ENCODE data around the gene CRABP1. TPM values are rescaled to one million over a fixed set of nuclear protein-coding genes. Genes with fewer than 3 reads are reported as not detected.

The CRABP1 gene
- total and polyA plus RNA-seq, 4 experiments from 2014 or later, result not detected

DNA sequence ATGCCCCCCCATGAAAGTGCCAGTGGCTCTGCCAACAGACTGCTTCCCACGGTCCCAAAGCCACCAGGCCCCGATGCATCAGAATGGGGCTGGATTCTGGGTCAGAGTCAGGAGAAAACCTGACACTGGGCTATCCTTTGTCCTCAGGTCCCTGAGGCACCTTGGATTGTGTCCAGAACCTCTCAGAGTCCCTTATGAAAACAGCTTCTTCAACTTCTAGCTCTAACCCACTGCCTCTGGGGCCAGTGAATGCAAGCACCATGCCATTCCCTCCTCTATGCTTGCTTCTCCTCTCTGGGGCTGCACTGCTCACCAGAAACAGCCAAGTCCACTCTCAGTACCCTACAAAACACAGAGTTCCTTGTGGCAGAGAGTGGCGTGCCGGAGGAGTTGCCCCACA lies 9.9 kb downstream of the CRABP1 start:
- CTCF ChIA-PET (ENCODE audit: partially characterized antibody), result no interaction called here
- Mint-ChIP-seq H3K27ac (peak overlapping the region in 2 of 7 donors; percentile 31 to 55), H3K36me3 (no peaks in the 10 kb centered on the region), H3K4me1 (no peaks in the 10 kb centered on the region), H3K9me3 (no peaks in the 10 kb centered on the region), H3K4me3 (no peak overlapping the region), H3K27me3 (peaks cover 14% of the 10 kb centered on the region in 2 donors)
- no peak for DNase-seq
- H3K4me3 ChIP-seq (ENCODE audit: low read length in 2 of 2), result no peak overlapping the region
- POLR2A ChIA-PET (ENCODE audit: partially characterized antibody), result no interaction called here
- intact Hi-C loops (cut with micrococcal nuclease), result no loop called here
- no peaks in the 10 kb centered on the region for H3K4me1 ChIP-seq (ENCODE audit: insufficient read depth, low read length)
- H3K27me3 ChIP-seq (ENCODE audit: insufficient read depth, low read length), result no peaks in the 10 kb centered on the region
- H3K9me3 ChIP-seq (ENCODE audit: control insufficient read depth in 1 of 2, low read length in 2 of 2), result no peaks in the 10 kb centered on the region
- no peaks in the 10 kb centered on the region for H3K36me3 ChIP-seq (ENCODE audit: insufficient read depth, low read length)
- no peak overlapping the region for H3K27ac ChIP-seq (ENCODE audit: low read depth, low read length)

DNA sequence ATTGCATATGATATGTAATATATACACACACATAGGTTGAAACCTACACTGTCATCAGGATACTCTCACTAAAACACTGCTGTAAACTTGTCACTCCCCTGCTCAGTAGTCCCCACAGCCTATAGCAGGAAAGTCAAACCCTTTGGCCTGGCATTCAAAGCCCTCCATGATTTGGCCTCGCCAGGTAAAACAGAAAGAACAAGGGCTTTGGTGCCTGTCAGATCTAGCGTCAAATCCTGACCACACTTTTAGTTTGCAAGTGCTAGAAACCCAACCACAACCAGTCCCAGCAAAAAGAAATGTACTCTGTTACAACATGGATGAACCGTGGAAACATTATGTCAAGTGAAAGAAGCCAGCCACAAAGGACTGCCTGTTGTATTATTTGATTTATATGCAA lies 11.4 kb downstream of the CRABP1 start:
- Mint-ChIP-seq H3K27ac (no peak overlapping the region), H3K4me3 (no peak overlapping the region), H3K9me3 (no peaks in the 10 kb centered on the region), H3K36me3 (no peaks in the 10 kb centered on the region), H3K27me3 (peaks cover 8 to 12% of the 10 kb centered on the region in 2 donors), H3K4me1 (no peaks in the 10 kb centered on the region)
- Histone ChIP-seq H3K27ac (ENCODE audit: low read depth, low read length) (no peak overlapping the region), H3K4me1 (ENCODE audit: insufficient read depth, low read length) (no peaks in the 10 kb centered on the region), H3K27me3 (ENCODE audit: insufficient read depth, low read length) (no peaks in the 10 kb centered on the region), H3K4me3 (ENCODE audit: low read length in 2 of 2) (no peak overlapping the region), H3K36me3 (ENCODE audit: insufficient read depth, low read length) (no peaks in the 10 kb centered on the region), H3K9me3 (ENCODE audit: control insufficient read depth in 1 of 2, low read length in 2 of 2) (no peaks in the 10 kb centered on the region)
- ChIA-PET CTCF (ENCODE audit: partially characterized antibody) (no interaction called here), POLR2A (ENCODE audit: partially characterized antibody) (no interaction called here)
- intact Hi-C loops (cut with micrococcal nuclease), result no loop called here
- no peak for DNase-seq

DNA sequence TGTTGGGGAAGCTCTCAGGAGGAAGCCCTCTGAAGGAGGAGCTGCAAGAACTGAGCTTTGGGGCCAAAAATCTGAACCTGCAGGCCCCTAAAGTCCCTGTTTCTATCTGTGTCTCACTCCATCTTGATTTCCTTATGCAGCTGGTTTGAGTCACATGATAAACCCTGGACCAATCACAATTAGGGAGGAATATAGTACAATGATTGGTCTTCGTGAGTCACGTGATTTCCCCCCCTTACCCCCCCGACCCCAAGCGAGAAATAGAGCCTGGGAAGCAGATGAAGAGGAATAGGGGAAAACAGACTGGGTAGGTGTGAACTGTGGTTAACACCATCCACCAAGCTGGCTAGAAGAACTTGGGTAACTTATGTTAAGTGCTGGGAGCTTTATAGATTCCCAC lies 12.9 kb downstream of the CRABP1 start:
- H3K27me3 ChIP-seq (ENCODE audit: insufficient read depth, low read length), result no peaks in the 10 kb centered on the region
- no peak overlapping the region for H3K27ac Mint-ChIP-seq
- H3K4me3 Mint-ChIP-seq, result no peak overlapping the region
- H3K36me3 ChIP-seq (ENCODE audit: insufficient read depth, low read length), result no peaks in the 10 kb centered on the region
- no peaks in the 10 kb centered on the region for H3K36me3 Mint-ChIP-seq
- CTCF ChIA-PET (ENCODE audit: partially characterized antibody), result interaction anchor here (0.6 kb wide), 1 partner anchor 1857 kb away, joined by 3 read pairs; no protein-coding TSS in a partner anchor
- no peak overlapping the region for H3K27ac ChIP-seq (ENCODE audit: low read depth, low read length)
- H3K9me3 ChIP-seq (ENCODE audit: control insufficient read depth in 1 of 2, low read length in 2 of 2), result no peaks in the 10 kb centered on the region
- no peaks in the 10 kb centered on the region for H3K9me3 Mint-ChIP-seq
- no peaks in the 10 kb centered on the region for H3K4me1 Mint-ChIP-seq
- H3K4me3 ChIP-seq (ENCODE audit: low read length in 2 of 2), result no peak overlapping the region
- POLR2A ChIA-PET (ENCODE audit: partially characterized antibody), result no interaction called here
- peaks cover 8 to 9% of the 10 kb centered on the region in 2 donors for H3K27me3 Mint-ChIP-seq
- intact Hi-C loops (cut with micrococcal nuclease), result no loop called here
- no peak for DNase-seq
- H3K4me1 ChIP-seq (ENCODE audit: insufficient read depth, low read length), result no peaks in the 10 kb centered on the region

GRCh38 chr15:78355177-78355576 lies 15.0 kb downstream of the CRABP1 start:
- DNase-seq, result no peak
- no peaks in the 10 kb centered on the region for H3K9me3 Mint-ChIP-seq
- peaks cover 5 to 8% of the 10 kb centered on the region in 2 donors for H3K27me3 Mint-ChIP-seq
- no peak overlapping the region for H3K4me3 ChIP-seq (ENCODE audit: low read length in 2 of 2)
- H3K36me3 ChIP-seq (ENCODE audit: insufficient read depth, low read length), result no peaks in the 10 kb centered on the region
- no peaks in the 10 kb centered on the region for H3K4me1 Mint-ChIP-seq
- no peak overlapping the region for H3K27ac Mint-ChIP-seq
- H3K4me3 Mint-ChIP-seq, result no peak overlapping the region
- H3K9me3 ChIP-seq (ENCODE audit: control insufficient read depth in 1 of 2, low read length in 2 of 2), result no peaks in the 10 kb centered on the region
- ChIA-PET CTCF (ENCODE audit: partially characterized antibody) (no interaction called here), POLR2A (ENCODE audit: partially characterized antibody) (no interaction called here)
- intact Hi-C loops (cut with micrococcal nuclease), result no loop called here
- H3K27ac ChIP-seq (ENCODE audit: low read depth, low read length), result no peak overlapping the region
- H3K4me1 ChIP-seq (ENCODE audit: insufficient read depth, low read length), result no peaks in the 10 kb centered on the region
- no peaks in the 10 kb centered on the region for H3K27me3 ChIP-seq (ENCODE audit: insufficient read depth, low read length)
- H3K36me3 Mint-ChIP-seq, result no peaks in the 10 kb centered on the region

DNA sequence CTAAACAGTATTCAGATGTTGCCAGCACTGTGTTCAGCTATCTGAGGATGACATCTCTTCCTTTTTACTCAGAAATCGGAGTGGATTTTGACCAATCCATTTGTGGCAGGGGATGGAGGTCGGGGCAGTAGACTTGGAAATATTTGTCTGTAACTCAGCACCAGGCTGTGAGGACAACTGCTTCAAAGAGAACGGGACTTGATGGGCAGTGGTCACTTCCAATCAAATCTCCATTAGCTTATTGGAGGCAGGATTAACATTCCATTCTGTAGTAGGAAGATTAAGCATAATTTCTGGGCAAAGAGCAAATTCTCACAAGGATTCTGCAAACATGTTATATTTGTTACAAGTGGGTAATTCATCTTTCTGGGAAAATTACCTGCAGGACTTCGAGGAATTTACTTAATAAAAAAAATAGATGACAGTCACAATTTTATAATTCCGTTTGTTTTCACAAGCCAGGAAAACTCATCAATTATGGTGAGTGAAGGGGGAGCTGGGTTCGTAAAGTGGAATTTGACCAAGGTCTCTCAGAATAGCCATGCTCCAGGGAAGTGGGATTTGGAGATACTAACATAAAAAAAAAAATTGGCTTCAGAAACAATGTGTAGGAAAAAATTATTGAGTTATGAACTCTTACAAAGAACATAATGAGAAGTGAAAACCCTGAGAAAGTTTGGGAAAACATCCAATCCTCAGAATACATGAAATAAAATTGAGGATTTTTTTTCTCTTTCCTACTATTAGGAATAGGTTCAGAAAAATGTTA lies 18.1 kb downstream of the CRABP1 start:
- Mint-ChIP-seq H3K9me3 (no peaks in the 10 kb centered on the region), H3K4me1 (no peaks in the 10 kb centered on the region), H3K36me3 (no peaks in the 10 kb centered on the region), H3K27ac (no peak overlapping the region), H3K4me3 (no peak overlapping the region), H3K27me3 (peaks cover 5 to 8% of the 10 kb centered on the region in 2 donors)
- Histone ChIP-seq H3K4me3 (ENCODE audit: low read length in 2 of 2) (no peak overlapping the region), H3K9me3 (ENCODE audit: control insufficient read depth in 1 of 2, low read length in 2 of 2) (no peaks in the 10 kb centered on the region), H3K27me3 (ENCODE audit: insufficient read depth, low read length) (no peaks in the 10 kb centered on the region), H3K36me3 (ENCODE audit: insufficient read depth, low read length) (no peaks in the 10 kb centered on the region), H3K27ac (ENCODE audit: low read depth, low read length) (no peak overlapping the region), H3K4me1 (ENCODE audit: insufficient read depth, low read length) (no peaks in the 10 kb centered on the region)
- no peak for DNase-seq
- CTCF ChIA-PET (ENCODE audit: partially characterized antibody), result no interaction called here
- POLR2A ChIA-PET (ENCODE audit: partially characterized antibody), result no interaction called here
- intact Hi-C loops (cut with micrococcal nuclease), result no loop called here

DNA sequence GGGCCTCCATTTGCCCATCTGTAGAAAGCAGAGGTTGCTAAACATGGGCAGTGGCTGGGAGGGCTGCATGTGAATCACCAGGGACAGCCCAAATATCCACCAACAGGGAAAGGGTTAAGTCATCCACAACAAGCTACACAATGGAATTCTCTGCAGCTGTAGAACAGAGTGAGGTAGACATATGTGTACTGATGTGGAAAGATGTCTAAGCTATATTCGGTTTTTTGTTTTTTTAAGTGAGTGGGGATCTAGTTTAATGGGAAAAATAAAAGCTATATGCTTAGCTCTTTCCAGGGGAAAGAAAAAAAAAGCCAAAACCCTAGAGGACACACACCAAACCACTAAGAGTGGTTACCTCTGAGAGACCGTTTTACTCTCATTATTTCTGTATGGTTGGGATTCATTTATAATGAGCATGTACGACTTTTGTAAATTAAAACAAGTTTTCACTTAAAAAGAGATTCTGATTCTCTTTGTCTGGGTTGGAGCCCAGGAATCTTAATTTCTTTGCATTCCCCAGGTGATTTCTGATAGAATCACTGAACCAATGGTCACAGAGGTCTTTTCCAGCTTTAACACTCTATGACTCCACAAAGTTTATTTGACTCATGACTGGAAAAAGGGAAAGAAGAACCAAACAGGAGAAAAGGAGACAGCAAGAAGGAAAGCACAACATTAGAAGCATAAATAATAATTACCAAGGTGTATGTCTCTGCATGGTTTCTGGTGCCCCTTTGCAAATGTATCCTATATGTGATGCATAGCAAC lies 19.1 kb downstream of the CRABP1 start:
- H3K36me3 Mint-ChIP-seq, result no peaks in the 10 kb centered on the region
- H3K9me3 Mint-ChIP-seq, result no peaks in the 10 kb centered on the region
- Histone ChIP-seq H3K36me3 (ENCODE audit: insufficient read depth, low read length) (no peaks in the 10 kb centered on the region), H3K4me3 (ENCODE audit: low read length in 2 of 2) (no peak overlapping the region), H3K9me3 (ENCODE audit: control insufficient read depth in 1 of 2, low read length in 2 of 2) (no peaks in the 10 kb centered on the region), H3K27ac (ENCODE audit: low read depth, low read length) (no peak overlapping the region), H3K4me1 (ENCODE audit: insufficient read depth, low read length) (no peaks in the 10 kb centered on the region), H3K27me3 (ENCODE audit: insufficient read depth, low read length) (no peaks in the 10 kb centered on the region)
- intact Hi-C loops (cut with micrococcal nuclease), result no loop called here
- H3K27me3 Mint-ChIP-seq, result peaks cover 5 to 8% of the 10 kb centered on the region in 2 donors
- H3K4me1 Mint-ChIP-seq, result no peaks in the 10 kb centered on the region
- ChIA-PET CTCF (ENCODE audit: partially characterized antibody) (no interaction called here), POLR2A (ENCODE audit: partially characterized antibody) (no interaction called here)
- no peak overlapping the region for H3K27ac Mint-ChIP-seq
- H3K4me3 Mint-ChIP-seq, result no peak overlapping the region
- DNase-seq, result no peak

DNA sequence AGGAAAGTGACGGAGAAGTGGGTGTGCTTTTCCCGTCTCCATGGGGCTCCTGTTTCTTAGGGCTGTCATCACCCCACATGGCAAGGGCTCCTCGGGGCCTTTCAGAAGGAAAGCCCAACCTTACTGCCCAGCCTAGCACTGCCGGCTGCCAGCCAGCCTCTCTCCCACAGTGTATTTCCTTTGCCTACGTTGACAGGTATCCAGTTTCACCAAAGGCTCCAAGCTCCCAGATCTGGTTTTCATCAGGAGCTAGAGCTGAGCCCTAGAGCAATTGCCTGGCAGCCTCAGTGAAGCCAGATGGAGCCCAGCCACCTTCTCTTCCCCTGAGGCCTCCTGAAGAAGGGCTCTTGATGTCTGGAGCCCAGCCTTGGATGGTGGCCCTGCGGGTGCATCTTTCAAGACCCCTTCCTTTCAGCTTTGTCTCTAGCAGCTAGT lies 20.2 kb downstream of the CRABP1 start:
- Histone ChIP-seq H3K27me3 (ENCODE audit: insufficient read depth, low read length) (no peaks in the 10 kb centered on the region), H3K36me3 (ENCODE audit: insufficient read depth, low read length) (no peaks in the 10 kb centered on the region), H3K9me3 (ENCODE audit: control insufficient read depth in 1 of 2, low read length in 2 of 2) (no peaks in the 10 kb centered on the region), H3K4me3 (ENCODE audit: low read length in 2 of 2) (no peak overlapping the region), H3K27ac (ENCODE audit: low read depth, low read length) (no peak overlapping the region), H3K4me1 (ENCODE audit: insufficient read depth, low read length) (no peaks in the 10 kb centered on the region)
- intact Hi-C loops (cut with micrococcal nuclease), result no loop called here
- H3K27me3 Mint-ChIP-seq, result peaks cover 1 to 3% of the 10 kb centered on the region in 2 donors
- CTCF ChIA-PET (ENCODE audit: partially characterized antibody), result no interaction called here
- H3K9me3 Mint-ChIP-seq, result no peaks in the 10 kb centered on the region
- no peak overlapping the region for H3K4me3 Mint-ChIP-seq
- DNase-seq, result no peak
- no peaks in the 10 kb centered on the region for H3K36me3 Mint-ChIP-seq
- POLR2A ChIA-PET (ENCODE audit: partially characterized antibody), result no interaction called here
- H3K4me1 Mint-ChIP-seq, result no peaks in the 10 kb centered on the region
- peak overlapping the region in 1 of 7 donors; percentile 50 for H3K27ac Mint-ChIP-seq
